DOHH2 (cell line): Measurements from ENCODE around the gene SIPA1L3.

Experiments used
- CTCF ChIP-seq: fragments of 200-600 bp; sonication (generic); IDR thresholded peaks from one replicate; pipeline ENCODE4 v1.5.1; 2014; ENCODE audit warnings: antibody characterized with exemption, mild to moderate bottlenecking, low read depth, low read length; ENCODE audit not compliant: poor library complexity, severe bottlenecking
- EZH2phosphoT487 ChIP-seq: fragments of 200-600 bp; sonication (generic); IDR thresholded peaks from 2 replicates; pipeline ENCODE4 v1.6.1; 2017; ENCODE audit warnings: borderline replicate concordance, mild to moderate bottlenecking, antibody characterized with exemption, low read length, moderate library complexity, mixed read lengths

GRCh38 chr19:38185562-38185961, 278.6 kb downstream of the SIPA1L3 start:
- TF ChIP-seq CTCF (no peak), EZH2phosphoT487 (no peak)
